ENCODE results near the gene TRMT10A.

- TF ChIP-seq POLR2A (IDR thresholded peaks at IDR 0.05), result no peak
- TF ChIP-seq, protein P1, sequence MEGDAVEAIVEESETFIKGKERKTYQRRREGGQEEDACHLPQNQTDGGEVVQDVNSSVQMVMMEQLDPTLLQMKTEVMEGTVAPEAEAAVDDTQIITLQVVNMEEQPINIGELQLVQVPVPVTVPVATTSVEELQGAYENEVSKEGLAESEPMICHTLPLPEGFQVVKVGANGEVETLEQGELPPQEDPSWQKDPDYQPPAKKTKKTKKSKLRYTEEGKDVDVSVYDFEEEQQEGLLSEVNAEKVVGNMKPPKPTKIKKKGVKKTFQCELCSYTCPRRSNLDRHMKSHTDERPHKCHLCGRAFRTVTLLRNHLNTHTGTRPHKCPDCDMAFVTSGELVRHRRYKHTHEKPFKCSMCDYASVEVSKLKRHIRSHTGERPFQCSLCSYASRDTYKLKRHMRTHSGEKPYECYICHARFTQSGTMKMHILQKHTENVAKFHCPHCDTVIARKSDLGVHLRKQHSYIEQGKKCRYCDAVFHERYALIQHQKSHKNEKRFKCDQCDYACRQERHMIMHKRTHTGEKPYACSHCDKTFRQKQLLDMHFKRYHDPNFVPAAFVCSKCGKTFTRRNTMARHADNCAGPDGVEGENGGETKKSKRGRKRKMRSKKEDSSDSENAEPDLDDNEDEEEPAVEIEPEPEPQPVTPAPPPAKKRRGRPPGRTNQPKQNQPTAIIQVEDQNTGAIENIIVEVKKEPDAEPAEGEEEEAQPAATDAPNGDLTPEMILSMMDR (IDR thresholded peaks at IDR 0.05), result no peak
Observed at GRCh38 chr4:99608417-99608816, 44.6 kb upstream of the TRMT10A start.

Data from thyroid gland (tissue), 4 donors.